GM12878 (cell line): ENCODE data around the gene ACAP2.

ENCODE experiments used
- BACH1 ChIP-seq: fragments of 450-650 bp; IDR thresholded peaks from 2 replicates; pipeline ENCODE4 v1.6.1; 2017; ENCODE audit warnings: mild to moderate bottlenecking, borderline replicate concordance
- BCL11A ChIP-seq: IDR thresholded peaks from 2 replicates; pipeline ENCODE4 v1.6.1; 2011; ENCODE audit warnings: low read depth, low read length
- CREB1 ChIP-seq: IDR thresholded peaks from 2 replicates; pipeline ENCODE4 v1.6.1; 2012; ENCODE audit warnings: low read depth, mild to moderate bottlenecking, inconsistent platforms
- CTCF ChIP-seq, 3 experiments: IDR thresholded peaks in 2 of 3; conservative IDR thresholded peaks in 1 of 3; 2 replicates each; pipeline ENCODE4 v1.5.1; 2011; ENCODE audit warnings: low read depth in 3 of 3, low read length in 3 of 3, mild to moderate bottlenecking in 3 of 3, control low read depth in 2 of 3, moderate library complexity in 2 of 3, inconsistent platforms in 1 of 3, mixed read lengths in 1 of 3; ENCODE audit not compliant: control insufficient read depth in 2 of 3, insufficient read depth in 1 of 3; ENCODE audit errors: extremely low read depth in 1 of 3
- MYC ChIP-seq: IDR thresholded peaks from 2 replicates; pipeline ENCODE4 v1.6.1; 2011; ENCODE audit warnings: mild to moderate bottlenecking, low read length, moderate library complexity, inconsistent platforms; ENCODE audit not compliant: insufficient read depth, insufficient replicate concordance, insufficient read length, severe bottlenecking
- NFYB ChIP-seq: IDR thresholded peaks from 2 replicates; pipeline ENCODE4 v1.6.1; 2011; ENCODE audit warnings: low read depth, mild to moderate bottlenecking, low read length, improper control_type of control experiment, moderate library complexity; ENCODE audit not compliant: insufficient read depth
- POLR2A ChIP-seq: IDR thresholded peaks from 2 replicates; pipeline ENCODE4 v1.6.1; 2011; ENCODE audit warnings: low read depth, mild to moderate bottlenecking, low read length
- RCOR1 ChIP-seq: conservative IDR thresholded peaks from 2 replicates; pipeline ENCODE4 v1.6.1; 2012; ENCODE audit warnings: low read depth, low read length, improper control_type of control experiment
- RFX5 ChIP-seq: IDR thresholded peaks from 2 replicates; pipeline ENCODE4 v1.6.1; 2011; ENCODE audit warnings: low read depth, low read length, improper control_type of control experiment
- SMC3 ChIP-seq: IDR thresholded peaks from 2 replicates; pipeline ENCODE4 v1.6.1; 2011; ENCODE audit warnings: low read length, improper control_type of control experiment, borderline replicate concordance
- ZBTB11 ChIP-seq: fragments of 450-650 bp; formaldehyde crosslinking; IDR thresholded peaks from 2 replicates; pipeline ENCODE4 v1.5.0; 2022; ENCODE audit warnings: mild to moderate bottlenecking, missing genetic modification characterization
- ZNF384 ChIP-seq: IDR thresholded peaks from 2 replicates; pipeline ENCODE4 v1.6.1; 2012; ENCODE audit warnings: low read depth, mild to moderate bottlenecking, low read length, improper control_type of control experiment, borderline replicate concordance

GRCh38 chr3:195388380-195388779 is 54.4 kb downstream of the ACAP2 start:
- no peak for TF ChIP-seq SMC3
- TF ChIP-seq CTCF (IDR thresholded peaks at IDR 0.05 in 2 of 3, conservative IDR thresholded peaks at IDR 0.05 in 1 of 3; ENCODE audit: control insufficient read depth in 2 of 3, extremely low read depth in 1 of 3, insufficient read depth in 1 of 3, low read depth in 3 of 3, low read length in 3 of 3) = no peak
- TF ChIP-seq CREB1 = no peak
- no peak for TF ChIP-seq BACH1
- TF ChIP-seq POLR2A = no peak
- no peak for TF ChIP-seq NFYB
- TF ChIP-seq ZNF384 = no peak
- TF ChIP-seq BCL11A = no peak
- no peak for TF ChIP-seq RCOR1
- TF ChIP-seq MYC = no peak
- no peak for TF ChIP-seq ZBTB11 (CRISPR knock-in tag)
- no peak for TF ChIP-seq RFX5
